Esophagus squamous epithelium (tissue), 4 donors: Measurements from ENCODE around the gene NAV3.

ENCODE experiments used
- POLR2A ChIP-seq, 4 donors: fragments of 450-650 bp; IDR thresholded peaks; one replicate each; pipeline ENCODE4 v1.6.1; 2017; ENCODE audit warnings: antibody characterized with exemption in 4 of 4, mild to moderate bottlenecking in 4 of 4, moderate library complexity in 3 of 4
- TF ChIP-seq, protein P1 (sequence below), 6 experiments: fragments of 450-650 bp in 4 of 6; fragments of 200-600 bp in 2 of 6; sonication (generic) in 2 of 6; IDR thresholded peaks; one replicate each; pipeline ENCODE4 v1.5.1; 2016 to 2019; ENCODE audit warnings: antibody characterized with exemption in 6 of 6, mild to moderate bottlenecking in 4 of 6, moderate library complexity in 4 of 6

GRCh38 chr12:77891518-77892147 lies 60.9 kb downstream of the NAV3 start:
- no peak for TF ChIP-seq POLR2A (IDR thresholded peaks at IDR 0.05)
- TF ChIP-seq, protein P1, sequence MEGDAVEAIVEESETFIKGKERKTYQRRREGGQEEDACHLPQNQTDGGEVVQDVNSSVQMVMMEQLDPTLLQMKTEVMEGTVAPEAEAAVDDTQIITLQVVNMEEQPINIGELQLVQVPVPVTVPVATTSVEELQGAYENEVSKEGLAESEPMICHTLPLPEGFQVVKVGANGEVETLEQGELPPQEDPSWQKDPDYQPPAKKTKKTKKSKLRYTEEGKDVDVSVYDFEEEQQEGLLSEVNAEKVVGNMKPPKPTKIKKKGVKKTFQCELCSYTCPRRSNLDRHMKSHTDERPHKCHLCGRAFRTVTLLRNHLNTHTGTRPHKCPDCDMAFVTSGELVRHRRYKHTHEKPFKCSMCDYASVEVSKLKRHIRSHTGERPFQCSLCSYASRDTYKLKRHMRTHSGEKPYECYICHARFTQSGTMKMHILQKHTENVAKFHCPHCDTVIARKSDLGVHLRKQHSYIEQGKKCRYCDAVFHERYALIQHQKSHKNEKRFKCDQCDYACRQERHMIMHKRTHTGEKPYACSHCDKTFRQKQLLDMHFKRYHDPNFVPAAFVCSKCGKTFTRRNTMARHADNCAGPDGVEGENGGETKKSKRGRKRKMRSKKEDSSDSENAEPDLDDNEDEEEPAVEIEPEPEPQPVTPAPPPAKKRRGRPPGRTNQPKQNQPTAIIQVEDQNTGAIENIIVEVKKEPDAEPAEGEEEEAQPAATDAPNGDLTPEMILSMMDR (IDR thresholded peaks at IDR 0.05) = no peak
